Neural progenitor cell (in vitro differentiated cells): ENCODE results near the gene KRT15.

ENCODE experiments used
- CTCF ChIP-seq: fragments of 200-600 bp; sonication (generic); IDR thresholded peaks from 2 replicates; pipeline ENCODE4 v1.5.1; 2017; ENCODE audit warnings: antibody characterized with exemption, mild to moderate bottlenecking
- EZH2 ChIP-seq: fragments of 200-600 bp; sonication (generic); IDR thresholded peaks from 2 replicates; pipeline ENCODE4 v1.6.1; 2017; ENCODE audit warnings: antibody characterized with exemption, mild to moderate bottlenecking, moderate library complexity
- EZH2phosphoT487 ChIP-seq: fragments of 200-600 bp; sonication (generic); IDR thresholded peaks from 2 replicates; pipeline ENCODE4 v1.6.1; 2017; ENCODE audit warnings: antibody characterized with exemption

- no peak for TF ChIP-seq CTCF
- TF ChIP-seq EZH2phosphoT487, result no peak
- TF ChIP-seq EZH2, result no peak
These were observed 29.2 kb downstream of the KRT15 start, which contains the start of gene KRT36 for GRCh38 chr17:41489531-41489930.
